HCT116 (cell line): ENCODE results near the gene NALCN. TPM values are rescaled to one million over a fixed set of nuclear protein-coding genes. Genes with fewer than 3 reads are reported as not detected.

Source experiments
- ATAC-seq: fragments of 200-7000 bp; cut with Tn5 transposase; 2 replicates; pipeline ENCODE4 v1.9.1; 2020; ENCODE audit warnings: mild to moderate bottlenecking, moderate library complexity
- BruUV-seq: library from RNA; stranded (reverse); fragments of 400-500 nt; replicated peaks from 2 replicates; lab custom pipeline; 2021; lab: Mats Ljungman, UMichigan
- CTCF ChIA-PET: fragments of 300-600 bp; sonication (Branson Sonifier 250); formaldehyde crosslinking; loops from one replicate; lab custom pipeline; 2021; ENCODE audit warnings: antibody characterized with exemption; lab: Charles Lee
- POLR2A ChIA-PET: fragments of 300-600, 350-600 bp; sonication (Branson Sonifier 250); formaldehyde crosslinking; loops from one replicate; lab custom pipeline; 2021; ENCODE audit warnings: antibody characterized with exemption; lab: Charles Lee
- RAD21 ChIA-PET, 2 experiments: fragments of 300-600 bp; sonication (Branson Sonifier 250); formaldehyde crosslinking; loops; one replicate each; lab custom pipeline; 2023; ENCODE audit warnings: low total read pairs in 2 of 2; ENCODE audit not compliant: uncharacterized antibody in 2 of 2, unreplicated experiment in 2 of 2, low non-redundant PET in 1 of 2; lab: Charles Lee
- DNase-seq: peaks from one replicate; pipeline ENCODE4 v3.0.0-alpha.2; 2010; ENCODE audit warnings: low read depth, low spot score
- H2AFZ ChIP-seq: fragments of 200-600 bp; shearing (Covaris generic), sonication (generic); 2 replicates; pipeline ENCODE4 v1.6.1; 2017; ENCODE audit warnings: low read depth, mixed run types, mixed read lengths, antibody characterized with exemption, low read length; ENCODE audit not compliant: poor library complexity, severe bottlenecking
- H3K27ac ChIP-seq: 2 replicates; pipeline ENCODE4 v1.5.1; 2012; ENCODE audit warnings: low read depth, low read length
- H3K27me3 ChIP-seq: fragments of 200-600 bp; sonication (generic); 2 replicates; pipeline ENCODE4 v1.6.1; 2016; ENCODE audit warnings: mixed run types, low read length, mixed read lengths; ENCODE audit not compliant: insufficient read depth
- H3K36me3 ChIP-seq, 2 experiments: fragments of 200-500 bp in 1 of 2; fragments of 200-600 bp in 1 of 2; sonication (Bioruptor generic) in 1 of 2; sonication (generic) in 1 of 2; 2 replicates each; pipeline versions ENCODE4 v1.5.1 to v1.6.1; 2014 to 2016; ENCODE audit warnings: low read length in 2 of 2, inconsistent platforms in 1 of 2, mixed read lengths in 1 of 2, mixed run types in 1 of 2; ENCODE audit not compliant: insufficient read depth in 2 of 2, control insufficient read depth in 1 of 2
- H3K4me1 ChIP-seq, 2 experiments: fragments of 200-600 bp in 1 of 2; sonication (generic) in 1 of 2; 2 replicates each; pipeline versions ENCODE4 v1.5.1 to v1.6.1; 2012 to 2017; ENCODE audit warnings: low read length in 2 of 2, inconsistent platforms in 1 of 2, mild to moderate bottlenecking in 1 of 2, mixed read lengths in 1 of 2, mixed run types in 1 of 2, moderate library complexity in 1 of 2; ENCODE audit not compliant: insufficient read depth in 2 of 2, control insufficient read depth in 1 of 2
- H3K4me2 ChIP-seq: fragments of 200-600 bp; sonication (generic); 2 replicates; pipeline ENCODE4 v1.6.1; 2017; ENCODE audit warnings: mixed run types, low read length, mixed read lengths
- H3K4me3 ChIP-seq, 2 experiments: fragments of 200-600 bp in 1 of 2; sonication (generic) in 1 of 2; replicated peaks in 1 of 2; 2 replicates each; pipeline ENCODE4 v1.5.1; 2011 to 2016; ENCODE audit warnings: low read length in 2 of 2, control low read depth in 1 of 2, low read depth in 1 of 2, mild to moderate bottlenecking in 1 of 2, mixed read lengths in 1 of 2, mixed run types in 1 of 2
- H3K79me2 ChIP-seq: fragments of 200-600 bp; sonication (generic); 2 replicates; pipeline ENCODE4 v1.6.1; 2017; ENCODE audit warnings: mild to moderate bottlenecking, mixed run types, low read length, moderate library complexity, mixed read lengths; ENCODE audit not compliant: insufficient read depth
- H3K9ac ChIP-seq: fragments of 200-600 bp; sonication (generic); 2 replicates; pipeline ENCODE4 v1.6.1; 2016; ENCODE audit warnings: low read length, mixed read lengths
- H3K9me2 ChIP-seq: fragments of 200-600 bp; sonication (generic), shearing (Covaris generic); 2 replicates; pipeline ENCODE4 v1.6.1; 2017; ENCODE audit warnings: mixed run types, mild to moderate bottlenecking, moderate library complexity; ENCODE audit not compliant: insufficient read depth
- H3K9me3 ChIP-seq, 2 experiments: fragments of 200-500 bp in 1 of 2; fragments of 200-600 bp in 1 of 2; sonication (Bioruptor generic) in 1 of 2; sonication (generic) in 1 of 2; 2 replicates each; pipeline ENCODE4 v1.6.1; 2014 to 2017; ENCODE audit warnings: low read length in 2 of 2, mixed read lengths in 2 of 2, inconsistent platforms in 1 of 2, low read depth in 1 of 2, mild to moderate bottlenecking in 1 of 2, mixed run types in 1 of 2, moderate library complexity in 1 of 2; ENCODE audit not compliant: control insufficient read depth in 1 of 2, insufficient read depth in 1 of 2
- H4K20me1 ChIP-seq: fragments of 200-600 bp; sonication (generic), shearing (Covaris generic); 2 replicates; pipeline ENCODE4 v1.6.1; 2017; ENCODE audit warnings: mixed run types, mild to moderate bottlenecking, moderate library complexity; ENCODE audit not compliant: insufficient read depth
- CBX3 ChIP-seq: IDR thresholded peaks from 2 replicates; pipeline ENCODE4 v1.6.1; 2012; ENCODE audit warnings: low read depth
- EGR1 ChIP-seq: IDR thresholded peaks from 2 replicates; pipeline ENCODE4 v1.6.1; 2012; ENCODE audit warnings: low read depth
- EZH2 ChIP-seq: fragments of 200-600 bp; sonication (generic); IDR thresholded peaks from 2 replicates; pipeline ENCODE4 v1.6.1; 2017; ENCODE audit warnings: antibody characterized with exemption, mixed run types
- POLR2A ChIP-seq: IDR thresholded peaks from 2 replicates; pipeline ENCODE4 v1.7.0; 2011; ENCODE audit warnings: borderline replicate concordance; ENCODE audit not compliant: insufficient read depth, insufficient read length; ENCODE audit errors: extremely low read depth
- POLR2AphosphoS5 ChIP-seq: IDR thresholded peaks from 2 replicates; pipeline ENCODE4 v1.6.1; 2011; ENCODE audit warnings: mild to moderate bottlenecking, low read depth, low read length, moderate library complexity
- SIN3A ChIP-seq: IDR thresholded peaks from 2 replicates; pipeline ENCODE4 v1.6.1; 2012; ENCODE audit warnings: low read depth
- TCF7L2 ChIP-seq: IDR thresholded peaks from 2 replicates; pipeline ENCODE4 v1.7.0; 2011; ENCODE audit warnings: borderline replicate concordance, inconsistent platforms; ENCODE audit not compliant: insufficient read depth, insufficient read length; ENCODE audit errors: extremely low read depth
- intact Hi-C: fragments of 100-400 bp; cut with micrococcal nuclease; formaldehyde crosslinking; loops from 2 replicates; pipeline ENCODE4 v1.10.0; 2022
- total RNA-seq: library from RNA; stranded (reverse); gene quantifications from one replicate; pipeline ENCODE4 v1.2.1, GENCODE V29; 2021; ENCODE audit not compliant: unreplicated experiment
- TF ChIP-seq, protein P1 (sequence below): IDR thresholded peaks from 2 replicates; pipeline ENCODE4 v1.6.1; 2012
- TF ChIP-seq, protein P2 (sequence below): IDR thresholded peaks from 2 replicates; pipeline ENCODE4 v1.6.1; 2012; ENCODE audit warnings: low read depth
- TF ChIP-seq, protein P3 (sequence below), 3 experiments: fragments of 200-600 bp in 1 of 3; sonication (generic) in 1 of 3; IDR thresholded peaks in 2 of 3; conservative IDR thresholded peaks in 1 of 3; 2 replicates each; pipeline ENCODE4 v1.5.1; 2012 to 2017; ENCODE audit warnings: low read depth in 2 of 3, low read length in 2 of 3, antibody characterized with exemption in 1 of 3, borderline replicate concordance in 1 of 3, control low read depth in 1 of 3, mild to moderate bottlenecking in 1 of 3, mixed read lengths in 1 of 3, mixed run types in 1 of 3, moderate library complexity in 1 of 3; ENCODE audit not compliant: insufficient read depth in 1 of 3
- TF ChIP-seq, protein P4 (sequence below): IDR thresholded peaks from 2 replicates; pipeline ENCODE4 v1.6.1; 2011; ENCODE audit warnings: mild to moderate bottlenecking, low read length, moderate library complexity; ENCODE audit not compliant: insufficient replicate concordance; ENCODE audit errors: extremely low read depth
- TF ChIP-seq, protein P5 (sequence below): IDR thresholded peaks from 2 replicates; pipeline ENCODE4 v1.6.1; 2012

The NALCN gene
- total RNA-seq, 1 experiment from 2014 or later, result not detected

DNA sequence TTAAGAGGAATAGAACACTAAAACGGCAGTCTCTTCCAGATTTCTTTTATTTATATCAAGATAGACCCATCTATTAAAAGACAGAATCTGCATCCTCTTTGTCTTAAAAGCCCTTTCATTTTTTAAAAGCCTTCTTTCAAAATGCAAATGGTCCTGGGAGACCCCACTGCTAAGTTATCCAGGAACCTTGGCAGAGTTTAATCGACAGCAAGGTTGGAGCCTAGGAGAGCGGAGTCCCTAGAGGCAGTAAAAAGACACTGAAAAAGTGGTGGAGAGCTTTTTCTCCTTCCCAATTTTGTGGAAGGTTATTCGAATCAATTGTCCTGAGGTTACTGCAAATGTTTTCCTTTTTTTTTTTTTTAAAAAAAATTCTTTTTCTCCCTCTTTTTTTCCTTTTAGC lies 294.7 kb downstream of the NALCN start:
- CTCF ChIA-PET, result no interaction called here
- no peaks in the 10 kb centered on the region for H3K4me1 ChIP-seq
- no peak overlapping the region for H3K9ac ChIP-seq
- no TSS peak for BruUV-seq
- H3K27ac ChIP-seq, result no peak overlapping the region
- no peaks in the 10 kb centered on the region for H3K9me2 ChIP-seq
- H3K4me3 ChIP-seq, result no peak overlapping the region
- intact Hi-C loops, result no loop called here
- no peak for ATAC-seq
- H3K79me2 ChIP-seq, result no peaks in the 10 kb centered on the region
- POLR2A ChIA-PET, result no interaction called here
- no peaks in the 10 kb centered on the region for H3K36me3 ChIP-seq
- no peak overlapping the region for H3K4me2 ChIP-seq
- no peak for DNase-seq
- no peak overlapping the region for H2AFZ ChIP-seq
- RAD21 ChIA-PET, result no interaction called here
- H3K27me3 ChIP-seq, result peaks cover 12% of the 10 kb centered on the region; the same call in 1 of the 2 replicates
- TF ChIP-seq POLR2A (no peak), TCF7L2 (no peak)
- H3K9me3 ChIP-seq, result no peaks in the 10 kb centered on the region
- H4K20me1 ChIP-seq, result no peaks in the 10 kb centered on the region

DNA sequence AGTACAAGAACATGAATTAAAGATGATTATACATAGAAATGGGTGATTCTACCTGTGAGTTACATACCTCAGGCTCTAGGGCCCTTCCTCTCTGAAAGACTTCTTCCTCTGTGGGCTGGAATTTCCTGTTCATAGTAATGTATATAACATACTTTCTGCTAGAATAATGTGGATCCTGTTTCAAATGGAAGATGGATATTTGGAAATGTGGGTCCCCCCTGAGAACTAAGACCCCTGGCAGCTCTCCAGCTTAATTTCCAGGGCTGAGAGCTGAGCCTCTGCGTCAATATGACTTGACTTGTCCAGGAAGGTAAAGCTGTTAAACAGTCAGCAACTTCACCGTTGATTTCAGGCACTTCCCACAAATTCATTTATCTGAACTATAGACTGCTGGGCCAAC lies 296.3 kb downstream of the NALCN start:
- H3K27ac ChIP-seq, result no peak overlapping the region
- peaks cover 12% of the 10 kb centered on the region; the same call in 1 of the 2 replicates for H3K27me3 ChIP-seq
- DNase-seq (no peak), ATAC-seq (no peak)
- no peak overlapping the region for H3K4me3 ChIP-seq
- H3K4me1 ChIP-seq, result no peaks in the 10 kb centered on the region
- H3K9me2 ChIP-seq, result no peaks in the 10 kb centered on the region
- BruUV-seq, result no TSS peak
- no peaks in the 10 kb centered on the region for H3K79me2 ChIP-seq
- no peak overlapping the region for H3K9ac ChIP-seq
- no peaks in the 10 kb centered on the region for H3K36me3 ChIP-seq
- intact Hi-C loops, result no loop called here
- ChIA-PET POLR2A (no interaction called here), RAD21 (no interaction called here), CTCF (no interaction called here)
- no peaks in the 10 kb centered on the region for H3K9me3 ChIP-seq
- no peak overlapping the region for H2AFZ ChIP-seq
- no peak overlapping the region for H3K4me2 ChIP-seq
- H4K20me1 ChIP-seq, result no peaks in the 10 kb centered on the region
- TF ChIP-seq, protein P1, sequence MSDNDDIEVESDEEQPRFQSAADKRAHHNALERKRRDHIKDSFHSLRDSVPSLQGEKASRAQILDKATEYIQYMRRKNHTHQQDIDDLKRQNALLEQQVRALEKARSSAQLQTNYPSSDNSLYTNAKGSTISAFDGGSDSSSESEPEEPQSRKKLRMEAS, result no peak
- TF ChIP-seq, protein P2, sequence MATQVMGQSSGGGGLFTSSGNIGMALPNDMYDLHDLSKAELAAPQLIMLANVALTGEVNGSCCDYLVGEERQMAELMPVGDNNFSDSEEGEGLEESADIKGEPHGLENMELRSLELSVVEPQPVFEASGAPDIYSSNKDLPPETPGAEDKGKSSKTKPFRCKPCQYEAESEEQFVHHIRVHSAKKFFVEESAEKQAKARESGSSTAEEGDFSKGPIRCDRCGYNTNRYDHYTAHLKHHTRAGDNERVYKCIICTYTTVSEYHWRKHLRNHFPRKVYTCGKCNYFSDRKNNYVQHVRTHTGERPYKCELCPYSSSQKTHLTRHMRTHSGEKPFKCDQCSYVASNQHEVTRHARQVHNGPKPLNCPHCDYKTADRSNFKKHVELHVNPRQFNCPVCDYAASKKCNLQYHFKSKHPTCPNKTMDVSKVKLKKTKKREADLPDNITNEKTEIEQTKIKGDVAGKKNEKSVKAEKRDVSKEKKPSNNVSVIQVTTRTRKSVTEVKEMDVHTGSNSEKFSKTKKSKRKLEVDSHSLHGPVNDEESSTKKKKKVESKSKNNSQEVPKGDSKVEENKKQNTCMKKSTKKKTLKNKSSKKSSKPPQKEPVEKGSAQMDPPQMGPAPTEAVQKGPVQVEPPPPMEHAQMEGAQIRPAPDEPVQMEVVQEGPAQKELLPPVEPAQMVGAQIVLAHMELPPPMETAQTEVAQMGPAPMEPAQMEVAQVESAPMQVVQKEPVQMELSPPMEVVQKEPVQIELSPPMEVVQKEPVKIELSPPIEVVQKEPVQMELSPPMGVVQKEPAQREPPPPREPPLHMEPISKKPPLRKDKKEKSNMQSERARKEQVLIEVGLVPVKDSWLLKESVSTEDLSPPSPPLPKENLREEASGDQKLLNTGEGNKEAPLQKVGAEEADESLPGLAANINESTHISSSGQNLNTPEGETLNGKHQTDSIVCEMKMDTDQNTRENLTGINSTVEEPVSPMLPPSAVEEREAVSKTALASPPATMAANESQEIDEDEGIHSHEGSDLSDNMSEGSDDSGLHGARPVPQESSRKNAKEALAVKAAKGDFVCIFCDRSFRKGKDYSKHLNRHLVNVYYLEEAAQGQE, result no peak
- TF ChIP-seq, protein P3, sequence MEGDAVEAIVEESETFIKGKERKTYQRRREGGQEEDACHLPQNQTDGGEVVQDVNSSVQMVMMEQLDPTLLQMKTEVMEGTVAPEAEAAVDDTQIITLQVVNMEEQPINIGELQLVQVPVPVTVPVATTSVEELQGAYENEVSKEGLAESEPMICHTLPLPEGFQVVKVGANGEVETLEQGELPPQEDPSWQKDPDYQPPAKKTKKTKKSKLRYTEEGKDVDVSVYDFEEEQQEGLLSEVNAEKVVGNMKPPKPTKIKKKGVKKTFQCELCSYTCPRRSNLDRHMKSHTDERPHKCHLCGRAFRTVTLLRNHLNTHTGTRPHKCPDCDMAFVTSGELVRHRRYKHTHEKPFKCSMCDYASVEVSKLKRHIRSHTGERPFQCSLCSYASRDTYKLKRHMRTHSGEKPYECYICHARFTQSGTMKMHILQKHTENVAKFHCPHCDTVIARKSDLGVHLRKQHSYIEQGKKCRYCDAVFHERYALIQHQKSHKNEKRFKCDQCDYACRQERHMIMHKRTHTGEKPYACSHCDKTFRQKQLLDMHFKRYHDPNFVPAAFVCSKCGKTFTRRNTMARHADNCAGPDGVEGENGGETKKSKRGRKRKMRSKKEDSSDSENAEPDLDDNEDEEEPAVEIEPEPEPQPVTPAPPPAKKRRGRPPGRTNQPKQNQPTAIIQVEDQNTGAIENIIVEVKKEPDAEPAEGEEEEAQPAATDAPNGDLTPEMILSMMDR (IDR thresholded peaks at IDR 0.05 in 2 of 3, conservative IDR thresholded peaks at IDR 0.05 in 1 of 3; ENCODE audit: borderline replicate concordance in 1 of 3, insufficient read depth in 1 of 3, low read depth in 2 of 3, low read length in 2 of 3), result no peak
- TF ChIP-seq CBX3 (no peak), POLR2AphosphoS5 (no peak), EGR1 (no peak), SIN3A (no peak), EZH2 (no peak), TCF7L2 (no peak)
- TF ChIP-seq, protein P4, sequence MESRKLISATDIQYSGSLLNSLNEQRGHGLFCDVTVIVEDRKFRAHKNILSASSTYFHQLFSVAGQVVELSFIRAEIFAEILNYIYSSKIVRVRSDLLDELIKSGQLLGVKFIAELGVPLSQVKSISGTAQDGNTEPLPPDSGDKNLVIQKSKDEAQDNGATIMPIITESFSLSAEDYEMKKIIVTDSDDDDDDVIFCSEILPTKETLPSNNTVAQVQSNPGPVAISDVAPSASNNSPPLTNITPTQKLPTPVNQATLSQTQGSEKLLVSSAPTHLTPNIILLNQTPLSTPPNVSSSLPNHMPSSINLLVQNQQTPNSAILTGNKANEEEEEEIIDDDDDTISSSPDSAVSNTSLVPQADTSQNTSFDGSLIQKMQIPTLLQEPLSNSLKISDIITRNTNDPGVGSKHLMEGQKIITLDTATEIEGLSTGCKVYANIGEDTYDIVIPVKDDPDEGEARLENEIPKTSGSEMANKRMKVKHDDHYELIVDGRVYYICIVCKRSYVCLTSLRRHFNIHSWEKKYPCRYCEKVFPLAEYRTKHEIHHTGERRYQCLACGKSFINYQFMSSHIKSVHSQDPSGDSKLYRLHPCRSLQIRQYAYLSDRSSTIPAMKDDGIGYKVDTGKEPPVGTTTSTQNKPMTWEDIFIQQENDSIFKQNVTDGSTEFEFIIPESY, result no peak
- TF ChIP-seq, protein P5, sequence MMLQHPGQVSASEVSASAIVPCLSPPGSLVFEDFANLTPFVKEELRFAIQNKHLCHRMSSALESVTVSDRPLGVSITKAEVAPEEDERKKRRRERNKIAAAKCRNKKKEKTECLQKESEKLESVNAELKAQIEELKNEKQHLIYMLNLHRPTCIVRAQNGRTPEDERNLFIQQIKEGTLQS, result no peak
